Neural crest cell (in vitro differentiated cells): ENCODE results near the gene DENND5A. TPM values are rescaled to one million over a fixed set of nuclear protein-coding genes. Genes with fewer than 3 reads are reported as not detected.
"Not testable (repeated sequence)": the region's sequence is repeated elsewhere in the genome, so short reads cannot be mapped to it uniquely, and the experiment has no call there.

Experiments
- DNase-seq: peaks from one replicate; pipeline ENCODE4 v3.0.0; 2021; ENCODE audit warnings: low read depth, mixed read lengths, low spot score
- H3K27ac Mint-ChIP-seq: one replicate; pipeline ENCODE4 v1.8.0; 2021; ENCODE audit warnings: mild to moderate bottlenecking, mixed read lengths; ENCODE audit not compliant: unreplicated experiment
- H3K27me3 Mint-ChIP-seq: 2 replicates; pipeline ENCODE4 v1.8.0; 2021; ENCODE audit warnings: low read depth, mild to moderate bottlenecking, mixed read lengths
- H3K36me3 Mint-ChIP-seq: 2 replicates; pipeline ENCODE4 v1.8.0; 2021; ENCODE audit warnings: low read depth, mild to moderate bottlenecking, mixed read lengths
- H3K4me1 Mint-ChIP-seq: 2 replicates; pipeline ENCODE4 v1.8.0; 2021; ENCODE audit warnings: mixed read lengths
- H3K4me3 Mint-ChIP-seq: one replicate; pipeline ENCODE4 v1.8.0; 2021; ENCODE audit warnings: mild to moderate bottlenecking, mixed read lengths
- H3K9me3 Mint-ChIP-seq: 2 replicates; pipeline ENCODE4 v1.8.0; 2021; ENCODE audit warnings: mixed read lengths
- CTCF ChIP-seq: fragments of 200-600 bp; sonication (generic); conservative IDR thresholded peaks from 2 replicates; pipeline ENCODE4 v1.5.0; 2021; ENCODE audit warnings: antibody characterized with exemption, mild to moderate bottlenecking
- total RNA-seq: library from RNA; stranded (reverse); gene quantifications from 2 replicates; pipeline ENCODE4 v1.2.1, GENCODE V29; 2021

Gene DENND5A
- total RNA-seq, 1 donor from 2014 or later: 116 TPM

- Mint-ChIP-seq H3K27me3 (no peaks in the 10 kb centered on the region), H3K4me3 (no peak overlapping the region), H3K4me1 (no peaks in the 10 kb centered on the region), H3K27ac (no peak overlapping the region), H3K36me3 (no peaks in the 10 kb centered on the region), H3K9me3 (no peaks in the 10 kb centered on the region)
- no peak for TF ChIP-seq CTCF
- no peak for DNase-seq
Observed at GRCh38 chr11:9201372-9202162, 63.6 kb downstream of the DENND5A start.

- no peak for DNase-seq
- H3K4me3 Mint-ChIP-seq: no peak overlapping the region
- no peak for TF ChIP-seq CTCF
- no peak overlapping the region for H3K27ac Mint-ChIP-seq
- no peaks in the 10 kb centered on the region for H3K27me3 Mint-ChIP-seq
- no peaks in the 10 kb centered on the region for H3K9me3 Mint-ChIP-seq
- no peaks in the 10 kb centered on the region for H3K36me3 Mint-ChIP-seq
- no peaks in the 10 kb centered on the region for H3K4me1 Mint-ChIP-seq
Observed at GRCh38 chr11:9200471-9200870, 64.7 kb downstream of the DENND5A start.

- H3K4me1 Mint-ChIP-seq: peaks cover 3% of the 10 kb centered on the region
- H3K4me3 Mint-ChIP-seq: no peak overlapping the region
- no peak for DNase-seq
- no peaks in the 10 kb centered on the region for H3K27me3 Mint-ChIP-seq
- H3K27ac Mint-ChIP-seq: peak overlapping the region; percentile 10
- TF ChIP-seq CTCF: no peak
- H3K36me3 Mint-ChIP-seq: peaks cover 46% of the 10 kb centered on the region
- H3K9me3 Mint-ChIP-seq: peaks cover 14% of the 10 kb centered on the region
Observed at GRCh38 chr11:9193316-9193715, 71.8 kb downstream of the DENND5A start.

- H3K27me3 Mint-ChIP-seq: no peaks in the 10 kb centered on the region
- no peak overlapping the region for H3K4me3 Mint-ChIP-seq
- H3K27ac Mint-ChIP-seq: no peak overlapping the region
- no peak for TF ChIP-seq CTCF
- peaks cover 54% of the 10 kb centered on the region for H3K36me3 Mint-ChIP-seq
- peaks cover 14% of the 10 kb centered on the region for H3K9me3 Mint-ChIP-seq
- no peak for DNase-seq
- peaks cover 11% of the 10 kb centered on the region for H3K4me1 Mint-ChIP-seq
Observed at GRCh38 chr11:9192561-9192960, 72.6 kb downstream of the DENND5A start.

- Mint-ChIP-seq H3K36me3 (peaks cover 61% of the 10 kb centered on the region), H3K9me3 (peaks cover 14% of the 10 kb centered on the region)
Observed at GRCh38 chr11:9190326-9191016, 74.7 kb downstream of the DENND5A start.

GRCh38 chr11:9188860-9189259, 76.3 kb downstream of the DENND5A start:
- H3K27me3 Mint-ChIP-seq, DNase-seq, H3K27ac Mint-ChIP-seq, H3K4me3 Mint-ChIP-seq: not testable (repeated sequence)
- H3K4me1 Mint-ChIP-seq: peaks cover 17% of the 10 kb centered on the region
- peaks cover 14% of the 10 kb centered on the region for H3K9me3 Mint-ChIP-seq
- peaks cover 62% of the 10 kb centered on the region for H3K36me3 Mint-ChIP-seq

More at GRCh38 chr11:9190326-9191016, 74.7 kb downstream of the DENND5A start:
- peaks cover 17% of the 10 kb centered on the region for H3K4me1 Mint-ChIP-seq
- H3K27me3 Mint-ChIP-seq, H3K4me3 Mint-ChIP-seq, DNase-seq, H3K27ac Mint-ChIP-seq: not testable (repeated sequence)
